ENCODE data around the gene MRPL44.

GRCh38 chr2:223909001-223909741 lies 48.1 kb upstream of the MRPL44 start:
- TF ChIP-seq CTCF (IDR thresholded peaks at IDR 0.05), result no peak
- TF ChIP-seq EP300 (IDR thresholded peaks at IDR 0.05), result no peak
- TF ChIP-seq POLR2A (IDR thresholded peaks at IDR 0.05; ENCODE audit: low read depth), result no peak
- TF ChIP-seq POLR2AphosphoS5 (IDR thresholded peaks at IDR 0.05), result no peak
